Neural cell (in vitro differentiated cells): ENCODE results near the gene ADAT3.

ENCODE experiments used
- EP300 ChIP-seq: fragments of 450-650 bp; conservative IDR thresholded peaks from 2 replicates; pipeline ENCODE4 v1.6.1; 2014; ENCODE audit warnings: antibody characterized with exemption, mild to moderate bottlenecking, moderate library complexity; ENCODE audit not compliant: poor library complexity, severe bottlenecking
- EZH2 ChIP-seq: fragments of 200-600, 300-800 bp; shearing (Covaris generic), sonication (generic); IDR thresholded peaks from 2 replicates; pipeline ENCODE4 v1.6.1; 2014; ENCODE audit warnings: antibody characterized with exemption, low read length, borderline replicate concordance, mild to moderate bottlenecking; ENCODE audit not compliant: insufficient read depth, poor library complexity, severe bottlenecking
- POLR2AphosphoS5 ChIP-seq: IDR thresholded peaks from 2 replicates; pipeline ENCODE4 v1.6.1; 2012
- SMC3 ChIP-seq: fragments of 450-650 bp; conservative IDR thresholded peaks from 2 replicates; pipeline ENCODE4 v1.6.1; 2014; ENCODE audit warnings: antibody characterized with exemption, mild to moderate bottlenecking, moderate library complexity; ENCODE audit not compliant: poor library complexity
- TAF1 ChIP-seq: IDR thresholded peaks from 2 replicates; pipeline ENCODE4 v1.6.1; 2012; ENCODE audit warnings: low read depth
- TF ChIP-seq, protein P1 (sequence below): fragments of 450-650 bp; IDR thresholded peaks from 2 replicates; pipeline ENCODE4 v1.5.1; 2014; ENCODE audit warnings: antibody characterized with exemption, mild to moderate bottlenecking, moderate library complexity; ENCODE audit not compliant: poor library complexity, severe bottlenecking
- TF ChIP-seq, protein P2 (sequence below): IDR thresholded peaks from 2 replicates; pipeline ENCODE4 v1.6.1; 2012; ENCODE audit warnings: borderline replicate concordance

DNA sequence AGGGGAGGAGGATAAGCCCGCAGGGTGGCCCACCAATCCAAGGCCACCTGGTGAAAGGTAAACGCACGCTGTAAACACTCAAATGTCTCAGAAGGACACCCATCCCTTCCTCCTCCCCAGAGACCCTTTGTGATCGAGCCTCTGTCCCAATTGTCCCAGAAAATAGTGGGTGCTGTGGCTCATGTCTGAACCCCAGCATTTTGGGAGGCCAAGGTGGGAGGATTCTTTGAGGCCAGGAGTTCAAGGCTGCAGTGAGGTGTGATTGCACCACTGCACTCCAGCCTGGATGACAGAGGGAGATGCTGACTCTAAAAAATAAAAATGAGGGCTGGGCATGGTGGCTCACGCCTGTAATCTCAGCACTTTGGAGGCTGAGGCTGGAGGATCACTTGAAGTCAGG lies 16.8 kb upstream of the ADAT3 start:
- TF ChIP-seq, protein P1, sequence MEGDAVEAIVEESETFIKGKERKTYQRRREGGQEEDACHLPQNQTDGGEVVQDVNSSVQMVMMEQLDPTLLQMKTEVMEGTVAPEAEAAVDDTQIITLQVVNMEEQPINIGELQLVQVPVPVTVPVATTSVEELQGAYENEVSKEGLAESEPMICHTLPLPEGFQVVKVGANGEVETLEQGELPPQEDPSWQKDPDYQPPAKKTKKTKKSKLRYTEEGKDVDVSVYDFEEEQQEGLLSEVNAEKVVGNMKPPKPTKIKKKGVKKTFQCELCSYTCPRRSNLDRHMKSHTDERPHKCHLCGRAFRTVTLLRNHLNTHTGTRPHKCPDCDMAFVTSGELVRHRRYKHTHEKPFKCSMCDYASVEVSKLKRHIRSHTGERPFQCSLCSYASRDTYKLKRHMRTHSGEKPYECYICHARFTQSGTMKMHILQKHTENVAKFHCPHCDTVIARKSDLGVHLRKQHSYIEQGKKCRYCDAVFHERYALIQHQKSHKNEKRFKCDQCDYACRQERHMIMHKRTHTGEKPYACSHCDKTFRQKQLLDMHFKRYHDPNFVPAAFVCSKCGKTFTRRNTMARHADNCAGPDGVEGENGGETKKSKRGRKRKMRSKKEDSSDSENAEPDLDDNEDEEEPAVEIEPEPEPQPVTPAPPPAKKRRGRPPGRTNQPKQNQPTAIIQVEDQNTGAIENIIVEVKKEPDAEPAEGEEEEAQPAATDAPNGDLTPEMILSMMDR, result no peak
- TF ChIP-seq EZH2, result no peak
- TF ChIP-seq EP300, result no peak
- TF ChIP-seq POLR2AphosphoS5, result no peak
- TF ChIP-seq TAF1, result no peak
- TF ChIP-seq, protein P2, sequence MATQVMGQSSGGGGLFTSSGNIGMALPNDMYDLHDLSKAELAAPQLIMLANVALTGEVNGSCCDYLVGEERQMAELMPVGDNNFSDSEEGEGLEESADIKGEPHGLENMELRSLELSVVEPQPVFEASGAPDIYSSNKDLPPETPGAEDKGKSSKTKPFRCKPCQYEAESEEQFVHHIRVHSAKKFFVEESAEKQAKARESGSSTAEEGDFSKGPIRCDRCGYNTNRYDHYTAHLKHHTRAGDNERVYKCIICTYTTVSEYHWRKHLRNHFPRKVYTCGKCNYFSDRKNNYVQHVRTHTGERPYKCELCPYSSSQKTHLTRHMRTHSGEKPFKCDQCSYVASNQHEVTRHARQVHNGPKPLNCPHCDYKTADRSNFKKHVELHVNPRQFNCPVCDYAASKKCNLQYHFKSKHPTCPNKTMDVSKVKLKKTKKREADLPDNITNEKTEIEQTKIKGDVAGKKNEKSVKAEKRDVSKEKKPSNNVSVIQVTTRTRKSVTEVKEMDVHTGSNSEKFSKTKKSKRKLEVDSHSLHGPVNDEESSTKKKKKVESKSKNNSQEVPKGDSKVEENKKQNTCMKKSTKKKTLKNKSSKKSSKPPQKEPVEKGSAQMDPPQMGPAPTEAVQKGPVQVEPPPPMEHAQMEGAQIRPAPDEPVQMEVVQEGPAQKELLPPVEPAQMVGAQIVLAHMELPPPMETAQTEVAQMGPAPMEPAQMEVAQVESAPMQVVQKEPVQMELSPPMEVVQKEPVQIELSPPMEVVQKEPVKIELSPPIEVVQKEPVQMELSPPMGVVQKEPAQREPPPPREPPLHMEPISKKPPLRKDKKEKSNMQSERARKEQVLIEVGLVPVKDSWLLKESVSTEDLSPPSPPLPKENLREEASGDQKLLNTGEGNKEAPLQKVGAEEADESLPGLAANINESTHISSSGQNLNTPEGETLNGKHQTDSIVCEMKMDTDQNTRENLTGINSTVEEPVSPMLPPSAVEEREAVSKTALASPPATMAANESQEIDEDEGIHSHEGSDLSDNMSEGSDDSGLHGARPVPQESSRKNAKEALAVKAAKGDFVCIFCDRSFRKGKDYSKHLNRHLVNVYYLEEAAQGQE, result no peak
- TF ChIP-seq SMC3, result no peak
